ENCODE measurements around the gene EFL1. TPM values are rescaled to one million over a fixed set of nuclear protein-coding genes. Genes with fewer than 3 reads are reported as not detected.

The EFL1 gene
- total and polyA plus RNA-seq, 2 of the 8 experiments (the other 6 are each of a cell fraction or from before 2014, with no cell fraction given) = 10.8 to 31.5 TPM

DNA sequence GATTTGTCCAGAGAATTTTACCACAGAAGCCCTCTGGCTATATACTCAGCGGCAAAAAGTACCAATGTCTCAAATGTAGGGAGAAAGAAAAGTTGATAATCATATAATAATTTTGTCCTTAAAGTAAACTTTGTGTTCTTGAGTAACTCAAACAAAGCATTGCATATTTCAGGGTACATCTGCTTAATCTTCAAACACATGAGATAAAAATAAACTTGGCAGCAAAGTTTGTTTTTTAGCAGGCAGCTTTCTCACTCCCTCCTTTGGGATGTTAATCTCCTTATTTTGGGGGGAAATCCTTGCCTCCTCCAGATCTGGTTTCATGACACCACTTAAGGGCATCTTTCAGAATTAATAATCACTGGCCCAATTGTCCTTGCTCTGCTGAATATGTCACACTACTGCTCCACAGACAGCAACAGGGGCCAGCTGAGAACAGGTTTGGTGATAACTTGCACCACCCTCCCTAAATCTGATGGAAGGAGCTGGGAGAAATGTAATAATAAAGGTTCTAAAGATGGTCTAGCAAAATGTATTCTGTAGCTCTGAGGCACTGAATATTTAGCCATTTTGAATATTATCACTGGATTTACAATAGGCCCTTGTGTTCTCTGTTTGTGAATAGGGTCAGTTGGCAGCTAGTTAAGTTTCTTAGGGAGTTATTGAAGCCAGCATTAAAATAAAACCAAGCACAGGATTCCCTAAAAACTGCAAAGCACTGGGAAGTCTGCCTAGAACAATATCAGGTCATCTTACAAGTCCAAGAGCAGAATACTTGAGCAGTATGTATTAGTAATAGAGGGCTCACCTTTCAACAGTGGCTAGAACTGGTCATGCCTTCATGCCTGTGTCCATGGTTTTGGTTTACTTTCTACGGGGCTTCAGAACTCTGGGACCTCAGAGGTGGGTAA lies 79.2 kb downstream of the EFL1 start:
- Histone ChIP-seq H3K27ac (ENCODE audit: low read depth, low read length) (no peak overlapping the region), H3K4me3 (ENCODE audit: extremely low read depth in 1 of 4, insufficient read depth in 2 of 4, low read depth in 3 of 4, low read length in 4 of 4) (no peak overlapping the region), H2BK20ac (ENCODE audit: low read length) (no peak overlapping the region), H2BK5ac (ENCODE audit: low read depth, low read length) (no peak overlapping the region), H3K23me2 (ENCODE audit: low read depth, low read length) (no peaks in the 10 kb centered on the region), H3K4me2 (ENCODE audit: insufficient read depth in 1 of 2, low read depth in 2 of 2, low read length in 2 of 2) (no peak overlapping the region), H2BK12ac (ENCODE audit: low read depth, low read length) (no peak overlapping the region), H3K9ac (replicated peaks in 1 of 4; ENCODE audit: extremely low read depth in 1 of 4, low read depth in 3 of 4, low read length in 3 of 4) (no peak overlapping the region), H3K14ac (ENCODE audit: insufficient read length) (no peak overlapping the region), H2AFZ (ENCODE audit: low read length) (no peak overlapping the region), H3K79me2 (ENCODE audit: control insufficient read depth in 1 of 2, insufficient read depth in 2 of 2, low read length in 2 of 2) (no peaks in the 10 kb centered on the region), H3K9me3 (ENCODE audit: insufficient read depth in 2 of 2, low read depth in 1 of 2, low read length in 1 of 2) (no peaks in the 10 kb centered on the region), H3K4ac (replicated peaks; ENCODE audit: insufficient read length, low read depth, low read length) (no peak overlapping the region), H2AK5ac (ENCODE audit: low read depth, low read length) (no peak overlapping the region), H2BK15ac (ENCODE audit: low read length) (no peak overlapping the region), H3K79me1 (ENCODE audit: low read depth, low read length) (no peaks in the 10 kb centered on the region), H3K36me3 (ENCODE audit: control insufficient read depth in 2 of 4, insufficient read depth in 4 of 4, low read length in 3 of 4) (no peaks in the 10 kb centered on the region), H4K8ac (ENCODE audit: extremely low read depth, insufficient read depth, low read length) (no peak overlapping the region), H4K91ac (replicated peaks; ENCODE audit: insufficient read length, low read length) (no peak overlapping the region), H3K18ac (ENCODE audit: extremely low read depth, low read length) (no peak overlapping the region), H4K5ac (ENCODE audit: insufficient read length, low read depth, low read length) (no peak overlapping the region), H3K56ac (replicated peaks; ENCODE audit: insufficient read length, low read depth, low read length) (no peak overlapping the region), H3K4me1 (replicated peaks in 1 of 4; ENCODE audit: control insufficient read depth in 3 of 4, insufficient read depth in 4 of 4, low read length in 3 of 4) (no peaks in the 10 kb centered on the region), H3K27me3 (replicated peaks in 1 of 4; ENCODE audit: control insufficient read depth in 3 of 4, extremely low read depth in 1 of 4, insufficient read depth in 3 of 4, low read length in 3 of 4) (no peaks in the 10 kb centered on the region), H2BK120ac (replicated peaks; ENCODE audit: low read depth, low read length) (no peak overlapping the region), H3K23ac (ENCODE audit: insufficient read length) (no peak overlapping the region), H4K20me1 (replicated peaks in 1 of 2; ENCODE audit: control insufficient read depth in 1 of 2, insufficient read depth in 2 of 2, low read length in 2 of 2) (no peaks in the 10 kb centered on the region)
- ChIA-PET POLR2A (ENCODE audit: partially characterized antibody) (interaction anchor here (1.4 kb wide), 1 partner anchor 24 kb away, joined by 3 read pairs; no protein-coding TSS in a partner anchor), CTCF (ENCODE audit: partially characterized antibody) (interaction anchor here (0.6 to 1.4 kb wide), 3 partner anchors 18 to 102 kb away, joined by 3 to 4 read pairs (median 4); no protein-coding TSS in a partner anchor)
- no peak for FAIRE-seq
- no peak for DNase-seq (ENCODE audit: low read depth in 1 of 2, low spot score in 2 of 2)
- TF ChIP-seq EGR1 (IDR thresholded peaks at IDR 0.05; ENCODE audit: borderline replicate concordance, low read depth, low read length) (no peak), ZNF274 (IDR thresholded peaks at IDR 0.05; ENCODE audit: borderline replicate concordance, extremely low read depth, low read length) (no peak), POLR2AphosphoS5 (IDR thresholded peaks at IDR 0.05; ENCODE audit: low read depth, low read length) (no peak), TAF7 (optimal IDR thresholded peaks at IDR 0.05; ENCODE audit: borderline replicate concordance, low read depth, low read length) (no peak)
- TF ChIP-seq, protein P1, sequence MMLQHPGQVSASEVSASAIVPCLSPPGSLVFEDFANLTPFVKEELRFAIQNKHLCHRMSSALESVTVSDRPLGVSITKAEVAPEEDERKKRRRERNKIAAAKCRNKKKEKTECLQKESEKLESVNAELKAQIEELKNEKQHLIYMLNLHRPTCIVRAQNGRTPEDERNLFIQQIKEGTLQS (IDR thresholded peaks at IDR 0.05; ENCODE audit: insufficient read depth, low read depth, low read length) = no peak
- WGBS, 2 experiments (ENCODE audit: extremely low coverage in 1 of 2, insufficient coverage in 1 of 2, insufficient read length in 1 of 2, insufficient replicate concordance in 2 of 2, low coverage in 1 of 2, low lambda C conversion rate in 2 of 2, missing lambda C conversion rate in 1 of 2) = 89% methylated on average over 2 of the region's 2 CpGs; no CpG with 5 or more reads in 1 of the 2 experiments
